Endometrial microvascular endothelial cells (primary cell): ENCODE data around the gene DLGAP1. TPM values are rescaled to one million over a fixed set of nuclear protein-coding genes. Genes with fewer than 3 reads are reported as not detected.

Source experiments
- in situ Hi-C: cut with HindIII; loops from 2 replicates; pipeline ENCODE4 v1.10.0; 2017; ENCODE audit warnings: low sequenced_read_pairs, low pct_unique_long_range_greater_than_20kb; ENCODE audit errors: inconsistent ontology term
- total RNA-seq: library from RNA; depleted of rRNA; stranded (reverse); fragments of >200 nt; gene quantifications from one replicate; pipeline ENCODE4 v1.2.3, GENCODE V29; 2015; ENCODE audit errors: inconsistent ontology term

DLGAP1 gene
- total RNA-seq, 1 donor from 2014 or later = not detected

DNA sequence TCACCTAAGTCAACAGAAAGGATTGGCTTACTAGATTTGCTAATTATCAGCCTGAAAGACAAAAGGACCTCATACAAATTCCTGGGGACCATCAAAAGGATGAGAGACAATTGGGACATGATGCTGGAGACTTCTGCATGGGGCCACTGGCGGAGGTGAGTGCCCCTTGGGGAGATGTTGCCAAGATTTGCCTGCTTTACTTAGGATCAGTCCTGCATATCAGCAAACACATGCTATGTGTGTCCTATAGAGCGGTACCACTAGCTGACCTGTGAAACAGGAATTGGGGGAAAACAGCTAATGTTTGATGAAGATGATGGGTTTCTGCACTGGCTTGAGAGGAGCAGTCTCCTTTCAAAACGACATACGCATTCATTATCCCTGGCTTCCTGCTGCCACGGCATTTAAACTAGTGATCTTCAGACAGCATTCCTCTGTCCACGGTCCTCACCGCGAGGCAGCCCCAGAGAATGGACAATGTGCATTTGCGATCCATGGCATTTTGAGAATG, 901.0 kb downstream of the DLGAP1 start:
- in situ Hi-C loops = no loop called here

- in situ Hi-C loops = no loop called here
Observed at GRCh38 chr18:3552305-3552704, 902.8 kb downstream of the DLGAP1 start.

GRCh38 chr18:3547891-3548615, 907.1 kb downstream of the DLGAP1 start:
- in situ Hi-C loops = no loop called here

DNA sequence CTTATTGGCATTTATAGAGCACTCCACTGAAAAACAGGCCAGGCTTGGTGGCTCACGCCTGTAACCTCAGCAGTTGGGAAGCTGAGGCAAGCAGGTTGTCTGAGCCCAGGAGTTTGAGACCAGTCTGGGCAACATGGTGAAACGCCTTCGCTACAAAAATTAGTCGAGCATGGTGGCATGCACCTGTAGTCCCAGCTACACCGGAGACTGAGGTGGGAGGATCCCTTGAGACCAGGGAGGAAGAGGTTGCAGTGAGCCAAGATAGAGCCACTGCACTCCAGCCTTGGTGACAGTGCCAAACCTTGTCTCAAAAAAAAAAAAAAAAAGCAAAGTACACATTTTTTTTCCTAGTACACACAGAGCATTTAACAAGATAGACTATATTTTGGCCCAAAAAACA, 909.0 kb downstream of the DLGAP1 start:
- in situ Hi-C loops = no loop called here

DNA sequence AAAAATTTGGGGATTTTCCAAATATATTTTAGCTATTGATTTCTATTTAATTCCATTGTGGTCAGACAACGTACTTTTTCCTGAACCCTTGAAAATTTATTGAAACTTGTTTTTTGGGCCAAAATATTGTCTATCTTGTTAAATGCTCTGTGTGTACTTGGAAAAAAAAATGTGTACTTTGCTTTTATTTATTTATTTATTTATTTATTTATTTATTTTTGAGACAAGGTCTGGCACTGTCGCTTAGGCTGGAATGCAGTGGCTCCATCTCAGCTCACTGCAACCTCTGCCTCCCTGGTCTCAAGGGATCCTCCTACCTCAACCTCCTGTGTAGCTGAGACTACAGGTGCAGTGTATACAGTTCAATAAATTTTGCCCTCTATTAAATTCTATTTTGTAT, 910.6 kb downstream of the DLGAP1 start:
- in situ Hi-C loops = no loop called here

GRCh38 chr18:3541549-3542386, 913.3 kb downstream of the DLGAP1 start:
- in situ Hi-C loops = no loop called here

DNA sequence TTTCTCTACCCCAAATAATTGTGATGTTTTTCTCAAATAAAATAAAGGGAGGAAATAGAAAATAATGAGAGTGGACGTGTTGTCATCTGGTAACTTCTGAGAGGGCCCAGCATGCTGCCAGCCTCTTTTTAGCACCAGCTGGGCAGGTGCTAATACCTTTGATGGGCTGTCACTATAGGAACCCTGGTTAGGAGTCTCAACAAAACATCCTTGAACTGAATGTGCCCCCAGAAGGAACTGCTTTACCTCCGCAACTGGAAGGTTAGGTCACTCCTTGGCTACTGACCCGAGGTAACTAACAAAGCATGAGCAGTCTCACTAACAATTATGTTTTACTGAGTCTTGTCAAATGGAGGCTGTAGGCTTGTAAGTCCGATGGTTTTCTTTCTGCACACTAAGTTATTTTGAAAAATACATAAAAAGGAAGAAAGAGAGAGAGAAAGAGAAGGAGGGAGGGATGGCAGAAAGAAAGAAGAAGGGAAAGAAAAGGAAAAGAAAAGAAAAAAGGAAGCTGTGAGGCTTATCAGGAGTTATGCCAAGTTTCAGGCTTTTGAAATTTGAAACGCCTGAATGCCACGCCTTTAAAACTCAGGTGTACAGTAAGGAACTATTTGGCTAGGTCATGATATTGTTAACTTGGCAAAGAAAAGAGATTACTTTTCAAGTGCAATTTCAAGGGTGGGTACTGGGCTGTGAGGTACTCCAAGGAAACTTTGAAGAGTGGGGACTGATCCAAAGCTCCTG, 914.1 kb downstream of the DLGAP1 start:
- in situ Hi-C loops = no loop called here

DNA sequence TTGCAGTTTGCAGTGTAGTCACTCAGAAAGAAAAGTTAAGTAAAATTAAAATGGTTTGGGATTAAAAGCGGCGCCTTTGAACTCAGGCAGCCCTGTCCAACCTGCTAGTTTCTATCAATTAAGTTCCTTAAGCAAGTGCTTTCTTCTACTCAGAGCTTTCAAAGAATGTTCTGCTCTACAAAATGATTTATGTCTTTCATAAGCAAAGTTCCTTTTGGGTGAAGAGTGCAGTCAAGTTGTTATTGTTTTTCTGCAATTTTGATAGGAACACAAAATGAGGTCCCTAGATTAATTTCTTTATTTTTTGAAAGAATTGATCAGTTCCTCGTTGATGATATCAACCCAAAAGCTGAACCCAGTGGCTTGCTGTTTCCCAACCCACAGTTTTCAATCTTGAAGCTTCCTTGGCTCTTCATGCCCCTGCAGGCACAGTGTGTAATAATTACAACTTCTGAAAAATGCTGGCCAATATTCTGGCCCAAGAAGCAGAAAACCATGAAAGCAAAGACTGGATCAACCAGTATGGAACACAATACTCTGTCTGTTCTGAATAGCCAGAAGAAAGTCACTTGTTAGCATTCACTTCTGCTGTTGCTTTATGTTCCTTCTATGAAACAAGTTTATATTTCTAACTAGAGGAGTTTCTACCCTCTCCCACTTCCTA, 916.0 kb downstream of the DLGAP1 start:
- in situ Hi-C loops = no loop called here

DNA sequence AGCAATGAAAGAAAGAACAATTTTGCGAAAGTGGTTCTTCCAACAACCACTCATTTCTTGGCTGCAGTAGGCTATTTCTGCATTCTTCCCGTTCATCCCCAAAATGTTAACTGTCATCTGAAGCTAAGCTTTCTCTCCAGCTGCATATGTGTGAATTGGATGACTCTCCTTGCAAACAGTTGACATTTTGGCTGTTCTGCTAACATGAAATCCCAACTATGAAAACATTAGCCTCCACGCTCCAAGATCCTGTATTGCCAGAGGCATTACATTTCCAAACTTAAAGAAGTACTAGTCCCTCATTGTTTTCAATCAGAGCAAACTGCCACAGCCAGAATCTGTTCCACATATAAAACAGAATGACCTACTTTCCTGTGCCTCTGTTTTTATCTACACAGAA, 916.7 kb downstream of the DLGAP1 start:
- in situ Hi-C loops = no loop called here

DNA sequence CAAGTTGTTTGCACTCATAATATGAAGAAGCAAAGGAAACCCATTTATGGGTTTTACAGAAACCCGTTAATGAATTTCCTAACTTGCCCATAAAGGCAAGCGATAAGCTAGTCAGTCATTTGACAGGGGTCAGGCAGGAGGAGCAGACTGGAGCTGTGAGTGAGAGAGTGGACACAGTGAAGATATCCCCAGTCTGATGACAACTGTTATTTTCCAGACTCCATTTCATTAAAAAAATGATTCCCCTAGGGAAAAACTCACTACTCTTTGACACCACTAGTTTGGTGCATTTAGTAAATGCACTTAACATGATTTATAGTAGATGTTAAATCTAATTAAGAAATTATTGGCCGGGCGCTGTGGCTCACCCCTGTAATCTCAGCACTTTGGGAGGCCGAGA, 924.3 kb downstream of the DLGAP1 start:
- in situ Hi-C loops = no loop called here

- in situ Hi-C loops = no loop called here
Observed at GRCh38 chr18:3529601-3530000, 925.5 kb downstream of the DLGAP1 start.

GRCh38 chr18:3529077-3529476, 926.0 kb downstream of the DLGAP1 start:
- in situ Hi-C loops = no loop called here

GRCh38 chr18:3528231-3528630, 926.9 kb downstream of the DLGAP1 start:
- in situ Hi-C loops = no loop called here

- in situ Hi-C loops = no loop called here
Observed at GRCh38 chr18:3526421-3527354, 928.4 kb downstream of the DLGAP1 start.

DNA sequence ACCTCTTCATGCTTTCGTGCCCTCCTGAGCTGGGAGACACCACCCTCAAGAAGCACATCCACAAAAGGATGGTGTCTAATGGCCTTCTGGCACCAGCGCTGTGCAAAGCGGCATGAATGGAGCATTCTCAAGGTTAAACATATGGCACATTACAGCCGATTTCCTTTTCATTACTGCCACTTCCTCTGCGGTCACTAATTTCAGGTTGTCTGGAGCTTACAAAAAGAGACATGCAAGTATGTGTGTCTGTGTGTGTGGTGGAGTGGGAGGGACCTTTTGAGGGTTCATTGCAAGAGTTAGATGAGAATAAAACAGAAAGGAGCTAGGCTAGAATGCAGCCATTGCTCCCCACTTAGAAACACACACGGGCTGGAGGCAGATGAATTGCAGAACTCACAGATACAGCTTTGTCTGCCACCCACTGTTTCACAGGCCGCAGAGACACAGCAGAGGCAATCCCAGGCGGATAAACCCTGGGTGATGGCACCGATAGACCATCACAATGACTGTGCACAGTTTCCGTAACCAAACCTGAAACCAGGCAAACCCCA, 929.2 kb downstream of the DLGAP1 start:
- in situ Hi-C loops = no loop called here

GRCh38 chr18:3524706-3525105, 930.4 kb downstream of the DLGAP1 start:
- in situ Hi-C loops = no loop called here

GRCh38 chr18:3520230-3521085, 934.6 kb downstream of the DLGAP1 start:
- in situ Hi-C loops = no loop called here
